Measurements from ENCODE around the gene BTLA.
"Not testable (repeated sequence)": the region's sequence is repeated elsewhere in the genome, so short reads cannot be mapped to it uniquely, and the experiment has no call there.

BTLA gene

GRCh38 chr3:112446343-112446742 lies 52.9 kb downstream of the BTLA start:
- no peak for DNase-seq (ENCODE audit: low spot score)

GRCh38 chr3:112445839-112446238 lies 53.4 kb downstream of the BTLA start:
- no peak for DNase-seq (ENCODE audit: low spot score)

GRCh38 chr3:112437146-112438022 lies 61.9 kb downstream of the BTLA start:
- DNase-seq (ENCODE audit: low spot score): peak; percentile 56

- no peak for DNase-seq (ENCODE audit: low spot score)
These were observed 69.3 kb downstream of the BTLA start for GRCh38 chr3:112429960-112430359.

GRCh38 chr3:112427123-112427522 lies 72.1 kb downstream of the BTLA start:
- no peak for DNase-seq (ENCODE audit: low spot score)

- no peak for DNase-seq (ENCODE audit: low spot score)
These were observed 73.2 kb downstream of the BTLA start for GRCh38 chr3:112425858-112426750.

- DNase-seq (ENCODE audit: low spot score): no peak
These were observed 73.9 kb downstream of the BTLA start for GRCh38 chr3:112425382-112425781.

- DNase-seq (ENCODE audit: low spot score): no peak
These were observed 74.9 kb downstream of the BTLA start for GRCh38 chr3:112424394-112424793.

- DNase-seq (ENCODE audit: low spot score): not testable (repeated sequence)
These were observed 76.4 kb downstream of the BTLA start for GRCh38 chr3:112422921-112423320.

GRCh38 chr3:112418526-112418925 lies 80.7 kb downstream of the BTLA start:
- DNase-seq (ENCODE audit: low spot score): not testable (repeated sequence)

GRCh38 chr3:112417696-112418318 lies 81.5 kb downstream of the BTLA start:
- no peak for DNase-seq (ENCODE audit: low spot score)

GRCh38 chr3:112416391-112417212 lies 82.7 kb downstream of the BTLA start:
- DNase-seq (ENCODE audit: low spot score): no peak

- DNase-seq (ENCODE audit: low spot score): no peak
These were observed 83.9 kb downstream of the BTLA start for GRCh38 chr3:112415390-112415789.

All from CD4-positive, alpha-beta T cell treated with Interleukin-2 at 100 ng/mL for 4 hours (primary cell).